Measurements from ENCODE around the gene RC3H1. TPM values are rescaled to one million over a fixed set of nuclear protein-coding genes. Genes with fewer than 3 reads are reported as not detected.

The RC3H1 gene
- total RNA-seq, 6 experiments from 2014 or later: 21.9 to 28.2 (median 23.3) TPM

GRCh38 chr1:174021591-174022079 lies 522 bp downstream of the RC3H1 start:
- DNase-seq: no peak
- H3K36me3 Mint-ChIP-seq (ENCODE audit: low read depth): peaks cover 9% of the 10 kb centered on the region
- no peak for TF ChIP-seq CTCF (IDR thresholded peaks at IDR 0.05)
- H3K27me3 Mint-ChIP-seq (ENCODE audit: insufficient read depth): peaks cover 4% of the 10 kb centered on the region
- peak overlapping the region; percentile 97 for H3K4me3 Mint-ChIP-seq
- H3K9me3 Mint-ChIP-seq: no peaks in the 10 kb centered on the region
- peaks cover 48% of the 10 kb centered on the region for H3K4me1 Mint-ChIP-seq (ENCODE audit: low read depth)
- peak overlapping the region; percentile 73 for H3K27ac Mint-ChIP-seq

GRCh38 chr1:174018565-174018964 lies 3.6 kb downstream of the RC3H1 start:
- TF ChIP-seq CTCF (IDR thresholded peaks at IDR 0.05): no peak
- H3K27me3 Mint-ChIP-seq (ENCODE audit: insufficient read depth): peaks cover 4% of the 10 kb centered on the region
- no peak for DNase-seq
- peaks cover 64% of the 10 kb centered on the region for H3K4me1 Mint-ChIP-seq (ENCODE audit: low read depth)
- no peak overlapping the region for H3K27ac Mint-ChIP-seq
- peaks cover 9% of the 10 kb centered on the region for H3K36me3 Mint-ChIP-seq (ENCODE audit: low read depth)
- H3K4me3 Mint-ChIP-seq: peak overlapping the region; percentile 12; the same call in 1 of the 2 replicates
- no peaks in the 10 kb centered on the region for H3K9me3 Mint-ChIP-seq

GRCh38 chr1:174017231-174017970 lies 4.8 kb downstream of the RC3H1 start:
- H3K27ac Mint-ChIP-seq: peak overlapping the region; percentile 58; the same call in 1 of the 2 replicates
- peaks cover under 1% of the 10 kb centered on the region for H3K27me3 Mint-ChIP-seq (ENCODE audit: insufficient read depth)
- TF ChIP-seq CTCF (IDR thresholded peaks at IDR 0.05): no peak
- H3K4me1 Mint-ChIP-seq (ENCODE audit: low read depth): peaks cover 58% of the 10 kb centered on the region
- no peak for DNase-seq
- H3K4me3 Mint-ChIP-seq: peak overlapping the region; percentile 66
- peaks cover 9% of the 10 kb centered on the region for H3K36me3 Mint-ChIP-seq (ENCODE audit: low read depth)
- no peaks in the 10 kb centered on the region for H3K9me3 Mint-ChIP-seq

GRCh38 chr1:174013864-174014418 lies 8.2 kb downstream of the RC3H1 start:
- no peak for DNase-seq
- Mint-ChIP-seq H3K9me3 (no peaks in the 10 kb centered on the region), H3K4me1 (ENCODE audit: low read depth) (peaks cover 56% of the 10 kb centered on the region), H3K4me3 (no peak overlapping the region), H3K27ac (peak overlapping the region; percentile 15; the same call in 1 of the 2 replicates), H3K36me3 (ENCODE audit: low read depth) (peaks cover 6% of the 10 kb centered on the region; the same call in 1 of the 2 replicates), H3K27me3 (ENCODE audit: insufficient read depth) (no peaks in the 10 kb centered on the region)
- no peak for TF ChIP-seq CTCF (IDR thresholded peaks at IDR 0.05)

- peaks cover 50% of the 10 kb centered on the region for H3K4me1 Mint-ChIP-seq (ENCODE audit: low read depth)
- H3K4me3 Mint-ChIP-seq: no peak overlapping the region
- peak overlapping the region; percentile 2; the same call in 1 of the 2 replicates for H3K27ac Mint-ChIP-seq
- H3K36me3 Mint-ChIP-seq (ENCODE audit: low read depth): peaks cover 8% of the 10 kb centered on the region; the same call in 1 of the 2 replicates
- H3K9me3 Mint-ChIP-seq: no peaks in the 10 kb centered on the region
- DNase-seq: no peak
- TF ChIP-seq CTCF (IDR thresholded peaks at IDR 0.05): no peak
- no peaks in the 10 kb centered on the region for H3K27me3 Mint-ChIP-seq (ENCODE audit: insufficient read depth)
These were observed 13.2 kb downstream of the RC3H1 start for GRCh38 chr1:174008979-174009378.
